Keratinocyte (primary cell): ENCODE measurements around the gene KCNJ12.
"Not testable (repeated sequence)": the region's sequence is repeated elsewhere in the genome, so short reads cannot be mapped to it uniquely, and the experiment has no call there.

Experiments
- EZH2 ChIP-seq: IDR thresholded peaks from one replicate; pipeline ENCODE4 v1.6.1; 2012; ENCODE audit warnings: inconsistent platforms, mild to moderate bottlenecking, low read length, moderate library complexity
- TF ChIP-seq, protein P1 (sequence below), 3 experiments: IDR thresholded peaks in 1 of 3; conservative IDR thresholded peaks in 1 of 3; optimal IDR thresholded peaks in 1 of 3; 2 replicates in 2 of 3; 3 replicates in 1 of 3; pipeline versions ENCODE3 to v1.5.1; 2011; ENCODE audit warnings: low read length in 3 of 3, mild to moderate bottlenecking in 3 of 3, moderate library complexity in 2 of 3, control low read depth in 1 of 3, inconsistent platforms in 1 of 3; ENCODE audit not compliant: insufficient read depth in 2 of 3; ENCODE audit errors: extremely low read depth in 1 of 3

DNA sequence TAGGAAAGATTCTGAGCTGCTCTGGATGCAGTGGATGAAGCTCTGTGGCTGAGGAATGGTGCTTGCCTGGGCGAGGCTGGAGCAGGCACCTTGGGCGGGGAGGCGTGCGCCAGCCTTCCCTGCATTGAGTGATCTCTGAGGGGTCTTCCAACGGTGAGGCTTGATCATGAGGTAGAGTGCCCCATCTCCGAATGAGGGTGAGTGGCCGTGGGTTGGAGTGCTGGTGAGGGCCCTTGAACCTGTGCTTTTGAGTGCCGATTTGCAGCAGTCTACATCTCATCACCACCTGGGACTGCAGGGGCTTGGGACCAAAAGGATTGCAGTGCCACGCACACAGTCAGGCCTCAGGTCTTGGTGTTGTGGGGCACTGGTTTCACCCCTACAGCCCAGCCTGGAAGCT, 34.2 kb downstream of the KCNJ12 start:
- TF ChIP-seq EZH2 = not testable (repeated sequence)
- TF ChIP-seq, protein P1, sequence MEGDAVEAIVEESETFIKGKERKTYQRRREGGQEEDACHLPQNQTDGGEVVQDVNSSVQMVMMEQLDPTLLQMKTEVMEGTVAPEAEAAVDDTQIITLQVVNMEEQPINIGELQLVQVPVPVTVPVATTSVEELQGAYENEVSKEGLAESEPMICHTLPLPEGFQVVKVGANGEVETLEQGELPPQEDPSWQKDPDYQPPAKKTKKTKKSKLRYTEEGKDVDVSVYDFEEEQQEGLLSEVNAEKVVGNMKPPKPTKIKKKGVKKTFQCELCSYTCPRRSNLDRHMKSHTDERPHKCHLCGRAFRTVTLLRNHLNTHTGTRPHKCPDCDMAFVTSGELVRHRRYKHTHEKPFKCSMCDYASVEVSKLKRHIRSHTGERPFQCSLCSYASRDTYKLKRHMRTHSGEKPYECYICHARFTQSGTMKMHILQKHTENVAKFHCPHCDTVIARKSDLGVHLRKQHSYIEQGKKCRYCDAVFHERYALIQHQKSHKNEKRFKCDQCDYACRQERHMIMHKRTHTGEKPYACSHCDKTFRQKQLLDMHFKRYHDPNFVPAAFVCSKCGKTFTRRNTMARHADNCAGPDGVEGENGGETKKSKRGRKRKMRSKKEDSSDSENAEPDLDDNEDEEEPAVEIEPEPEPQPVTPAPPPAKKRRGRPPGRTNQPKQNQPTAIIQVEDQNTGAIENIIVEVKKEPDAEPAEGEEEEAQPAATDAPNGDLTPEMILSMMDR (optimal IDR thresholded peaks at IDR 0.05 in 1 of 3, IDR thresholded peaks at IDR 0.05 in 1 of 3, conservative IDR thresholded peaks at IDR 0.05 in 1 of 3; ENCODE audit: extremely low read depth in 1 of 3, insufficient read depth in 2 of 3, low read length in 3 of 3) = not testable (repeated sequence)
